HEK293 (cell line): ENCODE results near the gene ZNF775.

Source experiments
- CTCF ChIA-PET: fragments of 350-600 bp; formaldehyde crosslinking; extraction: SDS; loops from one replicate; lab custom pipeline; 2021; ENCODE audit warnings: antibody characterized with exemption; lab: Yijun Ruan, JAX
- POLR2A ChIA-PET: fragments of 300-600 bp; formaldehyde crosslinking; extraction: SDS; loops from one replicate; lab custom pipeline; 2020; ENCODE audit warnings: antibody characterized with exemption, inconsistent platforms; lab: Yijun Ruan, JAX
- H3K27ac ChIP-seq: fragments of 200-500 bp; sonication (Bioruptor generic); 2 replicates; pipeline ENCODE4 v1.5.1; 2014; ENCODE audit warnings: low read depth, low read length, control low read depth, inconsistent platforms; ENCODE audit errors: extremely low read depth
- H3K36me3 ChIP-seq, 2 experiments: fragments of 200-500 bp in 1 of 2; sonication (Bioruptor generic) in 1 of 2; 1 replicate in 1 of 2; 2 replicates in 1 of 2; pipeline ENCODE4 v1.5.1; 2014 to 2017; ENCODE audit warnings: inconsistent platforms in 2 of 2, low read length in 2 of 2; ENCODE audit not compliant: control insufficient read depth in 2 of 2, insufficient read depth in 1 of 2
- H3K4me1 ChIP-seq: fragments of 200-500 bp; sonication (Bioruptor generic); 2 replicates; pipeline ENCODE4 v1.5.1; 2014; ENCODE audit warnings: mild to moderate bottlenecking, low read length, inconsistent platforms; ENCODE audit not compliant: control insufficient read depth, insufficient read depth
- H3K4me3 ChIP-seq: 2 replicates; pipeline ENCODE4 v1.5.1; 2011; ENCODE audit warnings: low read depth, mild to moderate bottlenecking, control low read depth, low read length, moderate library complexity
- H3K9me3 ChIP-seq: fragments of 200-500 bp; sonication (Bioruptor generic); 2 replicates; pipeline ENCODE4 v1.5.1; 2014; ENCODE audit warnings: low read depth, low read length, inconsistent platforms; ENCODE audit not compliant: control insufficient read depth, insufficient read depth
- BCL11A ChIP-seq: fragments of 450-650 bp; formaldehyde crosslinking; IDR thresholded peaks from 2 replicates; pipeline ENCODE4 v1.5.1; 2016; ENCODE audit warnings: low read depth, missing biosample characterization, missing genetic modification characterization
- EGR2 ChIP-seq: fragments of 450-650 bp; formaldehyde crosslinking; IDR thresholded peaks from 2 replicates; pipeline ENCODE4 v1.5.1; 2016; ENCODE audit warnings: low read depth, missing biosample characterization, missing genetic modification characterization
- ELK4 ChIP-seq: IDR thresholded peaks from 2 replicates; pipeline ENCODE4 v1.6.1; 2011; ENCODE audit warnings: mild to moderate bottlenecking, low read depth, low read length, borderline replicate concordance
- KLF1 ChIP-seq: fragments of 450-650 bp; formaldehyde crosslinking; IDR thresholded peaks from 2 replicates; pipeline ENCODE4 v1.5.1; 2016; ENCODE audit warnings: missing biosample characterization, missing genetic modification characterization
- KLF8 ChIP-seq: fragments of 450-650 bp; formaldehyde crosslinking; IDR thresholded peaks from 2 replicates; pipeline ENCODE4 v1.5.1; 2016; ENCODE audit warnings: missing biosample characterization, missing genetic modification characterization
- MEIS1 ChIP-seq: sonication (generic); formaldehyde crosslinking; IDR thresholded peaks from 2 replicates; pipeline ENCODE4 v1.8.1; 2022; ENCODE audit warnings: missing genetic modification reagents, mild to moderate bottlenecking, borderline replicate concordance
- SP7 ChIP-seq: fragments of 450-650 bp; formaldehyde crosslinking; IDR thresholded peaks from 2 replicates; pipeline ENCODE4 v1.5.1; 2016; ENCODE audit warnings: missing biosample characterization, missing genetic modification characterization
- ZNF114 ChIP-seq: fragments of 450-650 bp; formaldehyde crosslinking; IDR thresholded peaks from 2 replicates; pipeline ENCODE4 v1.5.0; 2017; ENCODE audit warnings: missing biosample characterization, missing genetic modification characterization
- ZNF138 ChIP-seq: fragments of 450-650 bp; formaldehyde crosslinking; IDR thresholded peaks from 2 replicates; pipeline ENCODE4 v1.5.1; 2016; ENCODE audit warnings: missing biosample characterization, missing genetic modification characterization, borderline replicate concordance
- ZNF2 ChIP-seq: fragments of 450-650 bp; formaldehyde crosslinking; IDR thresholded peaks from 2 replicates; pipeline ENCODE4 v1.5.1; 2016; ENCODE audit warnings: missing biosample characterization, missing genetic modification characterization
- ZNF341 ChIP-seq: fragments of 450-650 bp; formaldehyde crosslinking; IDR thresholded peaks from 2 replicates; pipeline ENCODE4; 2016; ENCODE audit warnings: low read depth, missing biosample characterization, missing genetic modification characterization
- ZNF350 ChIP-seq: fragments of 450-650 bp; formaldehyde crosslinking; IDR thresholded peaks from 2 replicates; pipeline ENCODE4 v1.5.0; 2017; ENCODE audit warnings: missing biosample characterization, mild to moderate bottlenecking, missing genetic modification characterization
- ZNF366 ChIP-seq: fragments of 450-650 bp; formaldehyde crosslinking; conservative IDR thresholded peaks from 2 replicates; pipeline ENCODE4 v1.5.1; 2016; ENCODE audit warnings: missing biosample characterization, missing genetic modification characterization
- ZNF404 ChIP-seq: fragments of 450-650 bp; formaldehyde crosslinking; IDR thresholded peaks from 2 replicates; pipeline ENCODE4 v1.5.1; 2017; ENCODE audit warnings: missing biosample characterization, missing genetic modification characterization
- ZNF416 ChIP-seq: fragments of 450-650 bp; formaldehyde crosslinking; IDR thresholded peaks from 2 replicates; pipeline ENCODE4 v1.5.1; 2016; ENCODE audit warnings: missing biosample characterization, missing genetic modification characterization
- ZNF530 ChIP-seq: fragments of 450-650 bp; formaldehyde crosslinking; IDR thresholded peaks from 2 replicates; pipeline ENCODE4 v1.5.1; 2016; ENCODE audit warnings: low read depth, missing biosample characterization, missing genetic modification characterization
- ZNF660 ChIP-seq: fragments of 450-650 bp; IDR thresholded peaks from 2 replicates; pipeline ENCODE4 v1.5.1; 2018; ENCODE audit warnings: missing biosample characterization, mild to moderate bottlenecking, missing genetic modification characterization
- ZNF664 ChIP-seq: fragments of 450-650 bp; formaldehyde crosslinking; IDR thresholded peaks from 2 replicates; pipeline ENCODE4 v1.5.1; 2016; ENCODE audit warnings: missing biosample characterization, missing genetic modification characterization
- ZNF768 ChIP-seq: fragments of 450-650 bp; formaldehyde crosslinking; IDR thresholded peaks from 2 replicates; pipeline ENCODE4 v1.5.1; 2018; ENCODE audit warnings: missing biosample characterization, mild to moderate bottlenecking, missing genetic modification characterization
- ZSCAN23 ChIP-seq: fragments of 450-650 bp; formaldehyde crosslinking; IDR thresholded peaks from 2 replicates; pipeline ENCODE4 v1.5.1; 2016; ENCODE audit warnings: missing biosample characterization, missing genetic modification characterization
- TF ChIP-seq, protein P1 (sequence below): fragments of 450-650 bp; formaldehyde crosslinking; IDR thresholded peaks from 2 replicates; pipeline ENCODE4 v1.5.1; 2016; ENCODE audit warnings: missing biosample characterization, missing genetic modification characterization
- TF ChIP-seq, protein P2 (sequence below): fragments of 450-650 bp; formaldehyde crosslinking; IDR thresholded peaks from 2 replicates; pipeline ENCODE4 v1.5.1; 2016; ENCODE audit warnings: missing biosample characterization, missing genetic modification characterization

The ZNF775 gene

GRCh38 chr7:150345012-150345411, 34.1 kb upstream of the ZNF775 start (continued):
- TF ChIP-seq MEIS1 (CRISPR knock-in tag) = no peak
- no peak for TF ChIP-seq ZNF768 (tag by site-specific recombination)
- no peak for TF ChIP-seq EGR2 (tag by site-specific recombination)

DNA sequence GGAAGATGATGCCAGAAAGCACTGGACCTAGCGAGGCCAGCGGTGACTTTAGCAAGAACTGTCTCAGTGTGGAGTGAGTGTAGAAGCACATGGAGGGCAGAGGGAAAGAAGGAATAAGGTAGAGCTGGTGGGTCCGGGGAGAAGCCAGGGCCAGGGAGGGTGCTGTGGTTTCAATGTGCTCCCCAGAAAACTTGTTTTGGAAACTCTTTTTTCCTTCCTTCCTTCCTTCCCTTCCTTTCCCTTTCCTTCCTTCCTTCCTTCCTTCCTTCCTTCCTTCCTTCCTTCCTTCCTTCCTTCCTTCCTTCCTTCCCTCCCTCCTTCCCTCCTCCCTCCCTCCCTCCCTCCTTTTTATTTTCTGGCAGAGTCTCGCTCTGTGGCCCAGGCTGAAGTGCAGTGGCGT, 32.2 kb upstream of the ZNF775 start:
- no peaks in the 10 kb centered on the region for H3K4me1 ChIP-seq
- no peak overlapping the region for H3K27ac ChIP-seq
- TF ChIP-seq ZNF366 (tag by site-specific recombination) (peak; percentile 55; the same call in 1 of the 2 replicates), ZNF2 (tag by site-specific recombination) (no peak)
- H3K4me3 ChIP-seq = no peak overlapping the region
- no peaks in the 10 kb centered on the region for H3K9me3 ChIP-seq
- POLR2A ChIA-PET = no interaction called here
- CTCF ChIA-PET = no interaction called here
- no peaks in the 10 kb centered on the region for H3K36me3 ChIP-seq

- no peaks in the 10 kb centered on the region for H3K9me3 ChIP-seq
- H3K4me3 ChIP-seq = no peak overlapping the region
- no peak for TF ChIP-seq ZNF350 (tag by site-specific recombination)
- no peak for TF ChIP-seq ZNF138 (tag by site-specific recombination)
- peak; percentile 36; the same call in 1 of the 2 replicates for TF ChIP-seq SP7
- TF ChIP-seq ZNF404 (tag by site-specific recombination) = no peak
- TF ChIP-seq ZSCAN23 = no peak
- TF ChIP-seq, protein P1, sequence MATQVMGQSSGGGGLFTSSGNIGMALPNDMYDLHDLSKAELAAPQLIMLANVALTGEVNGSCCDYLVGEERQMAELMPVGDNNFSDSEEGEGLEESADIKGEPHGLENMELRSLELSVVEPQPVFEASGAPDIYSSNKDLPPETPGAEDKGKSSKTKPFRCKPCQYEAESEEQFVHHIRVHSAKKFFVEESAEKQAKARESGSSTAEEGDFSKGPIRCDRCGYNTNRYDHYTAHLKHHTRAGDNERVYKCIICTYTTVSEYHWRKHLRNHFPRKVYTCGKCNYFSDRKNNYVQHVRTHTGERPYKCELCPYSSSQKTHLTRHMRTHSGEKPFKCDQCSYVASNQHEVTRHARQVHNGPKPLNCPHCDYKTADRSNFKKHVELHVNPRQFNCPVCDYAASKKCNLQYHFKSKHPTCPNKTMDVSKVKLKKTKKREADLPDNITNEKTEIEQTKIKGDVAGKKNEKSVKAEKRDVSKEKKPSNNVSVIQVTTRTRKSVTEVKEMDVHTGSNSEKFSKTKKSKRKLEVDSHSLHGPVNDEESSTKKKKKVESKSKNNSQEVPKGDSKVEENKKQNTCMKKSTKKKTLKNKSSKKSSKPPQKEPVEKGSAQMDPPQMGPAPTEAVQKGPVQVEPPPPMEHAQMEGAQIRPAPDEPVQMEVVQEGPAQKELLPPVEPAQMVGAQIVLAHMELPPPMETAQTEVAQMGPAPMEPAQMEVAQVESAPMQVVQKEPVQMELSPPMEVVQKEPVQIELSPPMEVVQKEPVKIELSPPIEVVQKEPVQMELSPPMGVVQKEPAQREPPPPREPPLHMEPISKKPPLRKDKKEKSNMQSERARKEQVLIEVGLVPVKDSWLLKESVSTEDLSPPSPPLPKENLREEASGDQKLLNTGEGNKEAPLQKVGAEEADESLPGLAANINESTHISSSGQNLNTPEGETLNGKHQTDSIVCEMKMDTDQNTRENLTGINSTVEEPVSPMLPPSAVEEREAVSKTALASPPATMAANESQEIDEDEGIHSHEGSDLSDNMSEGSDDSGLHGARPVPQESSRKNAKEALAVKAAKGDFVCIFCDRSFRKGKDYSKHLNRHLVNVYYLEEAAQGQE = no peak
- TF ChIP-seq ZNF664 (tag by site-specific recombination) = no peak
- no peak for TF ChIP-seq ZNF114 (tag by site-specific recombination)
- TF ChIP-seq, protein P2, sequence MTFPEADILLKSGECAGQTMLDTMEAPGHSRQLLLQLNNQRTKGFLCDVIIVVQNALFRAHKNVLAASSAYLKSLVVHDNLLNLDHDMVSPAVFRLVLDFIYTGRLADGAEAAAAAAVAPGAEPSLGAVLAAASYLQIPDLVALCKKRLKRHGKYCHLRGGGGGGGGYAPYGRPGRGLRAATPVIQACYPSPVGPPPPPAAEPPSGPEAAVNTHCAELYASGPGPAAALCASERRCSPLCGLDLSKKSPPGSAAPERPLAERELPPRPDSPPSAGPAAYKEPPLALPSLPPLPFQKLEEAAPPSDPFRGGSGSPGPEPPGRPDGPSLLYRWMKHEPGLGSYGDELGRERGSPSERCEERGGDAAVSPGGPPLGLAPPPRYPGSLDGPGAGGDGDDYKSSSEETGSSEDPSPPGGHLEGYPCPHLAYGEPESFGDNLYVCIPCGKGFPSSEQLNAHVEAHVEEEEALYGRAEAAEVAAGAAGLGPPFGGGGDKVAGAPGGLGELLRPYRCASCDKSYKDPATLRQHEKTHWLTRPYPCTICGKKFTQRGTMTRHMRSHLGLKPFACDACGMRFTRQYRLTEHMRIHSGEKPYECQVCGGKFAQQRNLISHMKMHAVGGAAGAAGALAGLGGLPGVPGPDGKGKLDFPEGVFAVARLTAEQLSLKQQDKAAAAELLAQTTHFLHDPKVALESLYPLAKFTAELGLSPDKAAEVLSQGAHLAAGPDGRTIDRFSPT = no peak
- TF ChIP-seq BCL11A (tag by site-specific recombination) = no peak
- no peak for TF ChIP-seq ZNF416 (tag by site-specific recombination)
- TF ChIP-seq ZNF341 (tag by site-specific recombination) = peak; percentile 64
- TF ChIP-seq ZNF530 (tag by site-specific recombination) = no peak
- TF ChIP-seq ZNF660 (tag by site-specific recombination) = no peak
- no peak for TF ChIP-seq KLF1
- TF ChIP-seq KLF8 (tag by site-specific recombination) = no peak
- TF ChIP-seq ELK4 = no peak
- no peak overlapping the region for H3K27ac ChIP-seq
- ChIA-PET POLR2A (interaction anchor here (0.5 kb wide), 1 partner anchor 53 kb away, joined by 3 read pairs; no protein-coding TSS in a partner anchor), CTCF (no interaction called here)
- H3K36me3 ChIP-seq = no peaks in the 10 kb centered on the region
- H3K4me1 ChIP-seq = no peaks in the 10 kb centered on the region
Measured at GRCh38 chr7:150351587-150352194, 27.4 kb upstream of the ZNF775 start.
